ENCODE results near the gene ZCCHC7. TPM values are rescaled to one million over a fixed set of nuclear protein-coding genes. Genes with fewer than 3 reads are reported as not detected.

Gene ZCCHC7
- total RNA-seq, 1 donor from 2014 or later = 25.1 TPM

GRCh38 chr9:37212435-37212834, 92.1 kb downstream of the ZCCHC7 start:
- DNase-seq (ENCODE audit: low spot score in 2 of 2) = no peak
- no peaks in the 10 kb centered on the region for H3K4me1 ChIP-seq
- H3K36me3 ChIP-seq = no peaks in the 10 kb centered on the region
- H3K9me3 ChIP-seq = no peaks in the 10 kb centered on the region
- H3K27ac ChIP-seq = no peak overlapping the region
- intact Hi-C loops (cut with DNase I) = no loop called here
- no peak overlapping the region for H3K4me3 ChIP-seq
- H3K27me3 ChIP-seq = no peaks in the 10 kb centered on the region
- no peak for TF ChIP-seq CTCF (IDR thresholded peaks at IDR 0.05)

- intact Hi-C loops (cut with DNase I) = no loop called here
- Histone ChIP-seq H3K27ac (no peak overlapping the region), H3K4me1 (no peaks in the 10 kb centered on the region), H3K4me3 (no peak overlapping the region), H3K27me3 (no peaks in the 10 kb centered on the region), H3K9me3 (no peaks in the 10 kb centered on the region), H3K36me3 (no peaks in the 10 kb centered on the region)
- TF ChIP-seq CTCF (IDR thresholded peaks at IDR 0.05) = no peak
- no peak for DNase-seq (ENCODE audit: low spot score in 2 of 2)
Measured at GRCh38 chr9:37215381-37215780, 95.0 kb downstream of the ZCCHC7 start.

GRCh38 chr9:37215830-37216229, 95.5 kb downstream of the ZCCHC7 start:
- TF ChIP-seq CTCF (IDR thresholded peaks at IDR 0.05) = no peak
- intact Hi-C loops (cut with DNase I) = no loop called here

GRCh38 chr9:37217161-37217560, 96.8 kb downstream of the ZCCHC7 start:
- H3K36me3 ChIP-seq = no peaks in the 10 kb centered on the region
- H3K4me1 ChIP-seq = no peaks in the 10 kb centered on the region
- intact Hi-C loops (cut with DNase I) = no loop called here
- TF ChIP-seq CTCF (IDR thresholded peaks at IDR 0.05) = no peak
- no peaks in the 10 kb centered on the region for H3K27me3 ChIP-seq
- H3K9me3 ChIP-seq = no peaks in the 10 kb centered on the region
- H3K4me3 ChIP-seq = no peak overlapping the region
- no peak overlapping the region for H3K27ac ChIP-seq
- DNase-seq (ENCODE audit: low spot score in 2 of 2) = no peak

More at GRCh38 chr9:37215830-37216229, 95.5 kb downstream of the ZCCHC7 start:
- H3K4me1 ChIP-seq = no peaks in the 10 kb centered on the region
- no peak for DNase-seq (ENCODE audit: low spot score in 2 of 2)
- no peak overlapping the region for H3K27ac ChIP-seq
- no peaks in the 10 kb centered on the region for H3K9me3 ChIP-seq
- H3K36me3 ChIP-seq = no peaks in the 10 kb centered on the region
- no peak overlapping the region for H3K4me3 ChIP-seq
- H3K27me3 ChIP-seq = no peaks in the 10 kb centered on the region

GRCh38 chr9:37218800-37219425, 98.5 kb downstream of the ZCCHC7 start:
- no peak overlapping the region for H3K27ac ChIP-seq
- DNase-seq (ENCODE audit: low spot score in 2 of 2) = no peak
- H3K4me3 ChIP-seq = no peak overlapping the region
- no peaks in the 10 kb centered on the region for H3K36me3 ChIP-seq
- H3K27me3 ChIP-seq = no peaks in the 10 kb centered on the region
- TF ChIP-seq CTCF (IDR thresholded peaks at IDR 0.05) = no peak
- H3K9me3 ChIP-seq = no peaks in the 10 kb centered on the region
- intact Hi-C loops (cut with DNase I) = no loop called here
- H3K4me1 ChIP-seq = no peaks in the 10 kb centered on the region

GRCh38 chr9:37220971-37221370, 100.6 kb downstream of the ZCCHC7 start:
- H3K4me1 ChIP-seq = no peaks in the 10 kb centered on the region
- no peak overlapping the region for H3K4me3 ChIP-seq
- no peak overlapping the region for H3K27ac ChIP-seq
- H3K27me3 ChIP-seq = no peaks in the 10 kb centered on the region
- DNase-seq (ENCODE audit: low spot score in 2 of 2) = no peak
- no peaks in the 10 kb centered on the region for H3K9me3 ChIP-seq
- H3K36me3 ChIP-seq = no peaks in the 10 kb centered on the region
- intact Hi-C loops (cut with DNase I) = no loop called here
- TF ChIP-seq CTCF (IDR thresholded peaks at IDR 0.05) = no peak
